NCI-H446 treated with DMSO at 0.1 percent for 48 hours (cell line): ENCODE data around the gene ATP8A2.

Source experiments
- DNase-seq: peaks from one replicate; lab custom pipeline; 2025; lab: John Stamatoyannopoulos, UW

Gene ATP8A2

GRCh38 chr13:25886438-25887214 is 514.9 kb downstream of the ATP8A2 start:
- DNase-seq: no peak

- no peak for DNase-seq
These were observed 516.3 kb downstream of the ATP8A2 start for GRCh38 chr13:25887962-25888655.

- no peak for DNase-seq
These were observed 519.0 kb downstream of the ATP8A2 start for GRCh38 chr13:25890671-25891212.

GRCh38 chr13:25898991-25899390 is 527.2 kb downstream of the ATP8A2 start:
- DNase-seq: no peak

- DNase-seq: no peak
These were observed 527.7 kb downstream of the ATP8A2 start for GRCh38 chr13:25899464-25899863.

GRCh38 chr13:25899952-25900351 is 528.2 kb downstream of the ATP8A2 start:
- no peak for DNase-seq

- DNase-seq: no peak
These were observed 529.9 kb downstream of the ATP8A2 start for GRCh38 chr13:25901460-25902376.

GRCh38 chr13:25902455-25902854 is 530.7 kb downstream of the ATP8A2 start:
- DNase-seq: no peak

GRCh38 chr13:25902891-25903341 is 531.1 kb downstream of the ATP8A2 start:
- no peak for DNase-seq

GRCh38 chr13:25904830-25905229 is 533.1 kb downstream of the ATP8A2 start:
- no peak for DNase-seq

- no peak for DNase-seq
These were observed 533.8 kb downstream of the ATP8A2 start for GRCh38 chr13:25905611-25906010.

- no peak for DNase-seq
These were observed 534.5 kb downstream of the ATP8A2 start for GRCh38 chr13:25906191-25906661.

- DNase-seq: no peak
These were observed 536.6 kb downstream of the ATP8A2 start for GRCh38 chr13:25908366-25908765.

- no peak for DNase-seq
These were observed 538.5 kb downstream of the ATP8A2 start for GRCh38 chr13:25910243-25910642.

GRCh38 chr13:25910991-25911419 is 539.2 kb downstream of the ATP8A2 start:
- DNase-seq: no peak

- DNase-seq: no peak
These were observed 541.2 kb downstream of the ATP8A2 start for GRCh38 chr13:25912961-25913360.

- DNase-seq: no peak
These were observed 544.2 kb downstream of the ATP8A2 start for GRCh38 chr13:25915840-25916518.

- no peak for DNase-seq
These were observed 548.5 kb downstream of the ATP8A2 start for GRCh38 chr13:25920277-25920676.

- DNase-seq: no peak
These were observed 549.2 kb downstream of the ATP8A2 start for GRCh38 chr13:25920931-25921330.

- no peak for DNase-seq
These were observed 550.6 kb downstream of the ATP8A2 start for GRCh38 chr13:25922376-25922775.
